Measurements from ENCODE around the gene AP5M1. TPM values are rescaled to one million over a fixed set of nuclear protein-coding genes. Genes with fewer than 3 reads are reported as not detected.
A peak's percentile ranks its signal among the peaks of the same experiment; 100 is the strongest.
"Not testable (repeated sequence)": the region's sequence is repeated elsewhere in the genome, so short reads cannot be mapped to it uniquely, and the experiment has no call there.

AP5M1 gene
- polyA plus RNA-seq (2013, experiment 1 of 2), result 30.4 TPM
- 29.4 TPM for polyA plus RNA-seq (2013, experiment 2 of 2)

- H4K5ac ChIP-seq (ENCODE audit: low read length), result peak within 1 kb of the TSS; percentile 21
- no peaks in the 10 kb centered on the region for H3K36me3 ChIP-seq (ENCODE audit: control insufficient read depth, insufficient read depth, low read length)
- peak; percentile 97 for DNase-seq
- no peak within 1 kb of the TSS for H2BK15ac ChIP-seq (replicated peaks; ENCODE audit: low read depth)
- no peak within 1 kb of the TSS for H2BK120ac ChIP-seq (ENCODE audit: low read depth, low read length)
- peak within 1 kb of the TSS; percentile 100 for H3K27ac ChIP-seq (ENCODE audit: low read depth, low read length)
- peak within 1 kb of the TSS; percentile 77 for H3K4ac ChIP-seq (ENCODE audit: low read depth, low read length)
- H3K79me1 ChIP-seq (ENCODE audit: low read length), result peaks cover 6% of the 10 kb centered on the region
- H3K18ac ChIP-seq (ENCODE audit: low read length), result peak within 1 kb of the TSS; percentile 96
- no peak within 1 kb of the TSS for H2AK5ac ChIP-seq (ENCODE audit: low read length)
- no CpG with 5 or more reads among the region's 76 CpGs for WGBS (ENCODE audit: extremely low coverage, insufficient coverage, low lambda C conversion rate)
- H4K8ac ChIP-seq (ENCODE audit: low read depth, low read length), result peak within 1 kb of the TSS; percentile 77
- peak within 1 kb of the TSS; percentile 62 for H2BK5ac ChIP-seq (ENCODE audit: low read length)
- peak within 1 kb of the TSS; percentile 70 for H3K4me2 ChIP-seq (ENCODE audit: low read length)
- H3K23ac ChIP-seq (ENCODE audit: low read length), result peak within 1 kb of the TSS; percentile 95
- H3K9ac ChIP-seq (ENCODE audit: low read length), result peak within 1 kb of the TSS; percentile 96
- peaks cover 47% of the 10 kb centered on the region for H3K79me2 ChIP-seq (ENCODE audit: control insufficient read depth, insufficient read depth, low read length)
- H3K4me3 ChIP-seq (ENCODE audit: low read length), result peak within 1 kb of the TSS; percentile 95
- peaks cover 1% of the 10 kb centered on the region for H3K4me1 ChIP-seq (ENCODE audit: control insufficient read depth, low read depth, low read length)
- no peaks in the 10 kb centered on the region for H3K27me3 ChIP-seq (ENCODE audit: insufficient read depth, low read length, poor library complexity)
- H3K56ac ChIP-seq (ENCODE audit: low read length), result peak within 1 kb of the TSS; percentile 95
Measured at GRCh38 chr14:57268161-57269069, at the start of gene AP5M1, which contains the start of gene EXOC5. AP5M1 (plus strand) TSS chr14:57268971; CDS start chr14:57269315, 344 bp downstream. EXOC5 (minus strand) TSS chr14:57268905; CDS start chr14:57268648, 257 bp downstream.

- no peaks in the 10 kb centered on the region for H3K79me1 ChIP-seq (ENCODE audit: low read length)
- no peak overlapping the region for H2BK120ac ChIP-seq (ENCODE audit: low read depth, low read length)
- no peak overlapping the region for H3K4me2 ChIP-seq (ENCODE audit: low read length)
- H3K4me3 ChIP-seq (ENCODE audit: low read length), result no peak overlapping the region
- H3K23ac ChIP-seq (ENCODE audit: low read length), result no peak overlapping the region
- no peaks in the 10 kb centered on the region for H3K79me2 ChIP-seq (ENCODE audit: control insufficient read depth, insufficient read depth, low read length)
- H2AK5ac ChIP-seq (ENCODE audit: low read length), result no peak overlapping the region
- no peak overlapping the region for H4K5ac ChIP-seq (ENCODE audit: low read length)
- no peak overlapping the region for H2BK15ac ChIP-seq (replicated peaks; ENCODE audit: low read depth)
- no peak overlapping the region for H4K8ac ChIP-seq (ENCODE audit: low read depth, low read length)
- DNase-seq, result no peak
- H3K27ac ChIP-seq (ENCODE audit: low read depth, low read length), result no peak overlapping the region
- WGBS (ENCODE audit: extremely low coverage, insufficient coverage, low lambda C conversion rate), result 100% methylated on average over 2 of the region's 3 CpGs
- no peak overlapping the region for H3K56ac ChIP-seq (ENCODE audit: low read length)
- H3K36me3 ChIP-seq (ENCODE audit: control insufficient read depth, insufficient read depth, low read length), result no peaks in the 10 kb centered on the region
- H2BK5ac ChIP-seq (ENCODE audit: low read length), result no peak overlapping the region
- H3K18ac ChIP-seq (ENCODE audit: low read length), result no peak overlapping the region
- no peak overlapping the region for H3K9ac ChIP-seq (ENCODE audit: low read length)
- no peak overlapping the region for H3K4ac ChIP-seq (ENCODE audit: low read depth, low read length)
- no peaks in the 10 kb centered on the region for H3K4me1 ChIP-seq (ENCODE audit: control insufficient read depth, low read depth, low read length)
- H3K27me3 ChIP-seq (ENCODE audit: insufficient read depth, low read length, poor library complexity), result no peaks in the 10 kb centered on the region
Measured at GRCh38 chr14:57221931-57222330, 46.8 kb upstream of the AP5M1 start.

- Histone ChIP-seq H4K5ac (ENCODE audit: low read length) (no peak overlapping the region), H3K56ac (ENCODE audit: low read length) (no peak overlapping the region), H3K79me2 (ENCODE audit: control insufficient read depth, insufficient read depth, low read length) (no peaks in the 10 kb centered on the region), H3K4me1 (ENCODE audit: control insufficient read depth, low read depth, low read length) (no peaks in the 10 kb centered on the region), H2BK15ac (replicated peaks; ENCODE audit: low read depth) (no peak overlapping the region), H3K4ac (ENCODE audit: low read depth, low read length) (no peak overlapping the region), H3K27me3 (ENCODE audit: insufficient read depth, low read length, poor library complexity) (no peaks in the 10 kb centered on the region), H3K36me3 (ENCODE audit: control insufficient read depth, insufficient read depth, low read length) (no peaks in the 10 kb centered on the region), H3K27ac (ENCODE audit: low read depth, low read length) (no peak overlapping the region), H3K18ac (ENCODE audit: low read length) (no peak overlapping the region), H3K23ac (ENCODE audit: low read length) (no peak overlapping the region), H3K4me3 (ENCODE audit: low read length) (no peak overlapping the region), H3K9ac (ENCODE audit: low read length) (no peak overlapping the region), H2BK120ac (ENCODE audit: low read depth, low read length) (no peak overlapping the region), H3K79me1 (ENCODE audit: low read length) (no peaks in the 10 kb centered on the region), H2AK5ac (ENCODE audit: low read length) (no peak overlapping the region), H3K4me2 (ENCODE audit: low read length) (no peak overlapping the region), H4K8ac (ENCODE audit: low read depth, low read length) (no peak overlapping the region), H2BK5ac (ENCODE audit: low read length) (no peak overlapping the region)
- DNase-seq, result no peak
- no CpG with 5 or more reads among the region's 2 CpGs for WGBS (ENCODE audit: extremely low coverage, insufficient coverage, low lambda C conversion rate)
Measured at GRCh38 chr14:57227083-57227482, 41.7 kb upstream of the AP5M1 start.

- WGBS (ENCODE audit: extremely low coverage, insufficient coverage, low lambda C conversion rate), result no CpG with 5 or more reads among the region's 2 CpGs
- not testable (repeated sequence) for H3K27me3 ChIP-seq (ENCODE audit: insufficient read depth, low read length, poor library complexity); H4K5ac ChIP-seq (ENCODE audit: low read length); H3K4me1 ChIP-seq (ENCODE audit: control insufficient read depth, low read depth, low read length); H3K23ac ChIP-seq (ENCODE audit: low read length); H3K4me2 ChIP-seq (ENCODE audit: low read length); H3K79me1 ChIP-seq (ENCODE audit: low read length); H3K4me3 ChIP-seq (ENCODE audit: low read length); H2BK5ac ChIP-seq (ENCODE audit: low read length); H3K56ac ChIP-seq (ENCODE audit: low read length); H4K8ac ChIP-seq (ENCODE audit: low read depth, low read length); H2AK5ac ChIP-seq (ENCODE audit: low read length); H3K4ac ChIP-seq (ENCODE audit: low read depth, low read length); H3K36me3 ChIP-seq (ENCODE audit: control insufficient read depth, insufficient read depth, low read length); H3K79me2 ChIP-seq (ENCODE audit: control insufficient read depth, insufficient read depth, low read length); H3K18ac ChIP-seq (ENCODE audit: low read length); DNase-seq; H3K27ac ChIP-seq (ENCODE audit: low read depth, low read length); H2BK120ac ChIP-seq (ENCODE audit: low read depth, low read length); H2BK15ac ChIP-seq (replicated peaks; ENCODE audit: low read depth); H3K9ac ChIP-seq (ENCODE audit: low read length)
Measured at GRCh38 chr14:57228320-57228719, 40.5 kb upstream of the AP5M1 start.

- Histone ChIP-seq H3K23ac (ENCODE audit: low read length) (no peak overlapping the region), H3K18ac (ENCODE audit: low read length) (no peak overlapping the region), H3K79me1 (ENCODE audit: low read length) (no peaks in the 10 kb centered on the region), H2BK5ac (ENCODE audit: low read length) (no peak overlapping the region), H3K36me3 (ENCODE audit: control insufficient read depth, insufficient read depth, low read length) (no peaks in the 10 kb centered on the region), H3K4me2 (ENCODE audit: low read length) (no peak overlapping the region), H3K27ac (ENCODE audit: low read depth, low read length) (no peak overlapping the region), H3K4me1 (ENCODE audit: control insufficient read depth, low read depth, low read length) (no peaks in the 10 kb centered on the region), H2BK120ac (ENCODE audit: low read depth, low read length) (no peak overlapping the region), H2BK15ac (replicated peaks; ENCODE audit: low read depth) (no peak overlapping the region), H2AK5ac (ENCODE audit: low read length) (no peak overlapping the region), H3K79me2 (ENCODE audit: control insufficient read depth, insufficient read depth, low read length) (no peaks in the 10 kb centered on the region), H3K9ac (ENCODE audit: low read length) (no peak overlapping the region), H3K56ac (ENCODE audit: low read length) (no peak overlapping the region), H3K4me3 (ENCODE audit: low read length) (no peak overlapping the region), H4K8ac (ENCODE audit: low read depth, low read length) (no peak overlapping the region), H4K5ac (ENCODE audit: low read length) (no peak overlapping the region), H3K27me3 (ENCODE audit: insufficient read depth, low read length, poor library complexity) (no peaks in the 10 kb centered on the region), H3K4ac (ENCODE audit: low read depth, low read length) (no peak overlapping the region)
- DNase-seq, result no peak
- no CpG with 5 or more reads among the region's 1 CpG for WGBS (ENCODE audit: extremely low coverage, insufficient coverage, low lambda C conversion rate)
Measured at GRCh38 chr14:57232006-57232405, 36.8 kb upstream of the AP5M1 start.
